ENCODE data around the gene LRMDA.

The LRMDA gene

DNA sequence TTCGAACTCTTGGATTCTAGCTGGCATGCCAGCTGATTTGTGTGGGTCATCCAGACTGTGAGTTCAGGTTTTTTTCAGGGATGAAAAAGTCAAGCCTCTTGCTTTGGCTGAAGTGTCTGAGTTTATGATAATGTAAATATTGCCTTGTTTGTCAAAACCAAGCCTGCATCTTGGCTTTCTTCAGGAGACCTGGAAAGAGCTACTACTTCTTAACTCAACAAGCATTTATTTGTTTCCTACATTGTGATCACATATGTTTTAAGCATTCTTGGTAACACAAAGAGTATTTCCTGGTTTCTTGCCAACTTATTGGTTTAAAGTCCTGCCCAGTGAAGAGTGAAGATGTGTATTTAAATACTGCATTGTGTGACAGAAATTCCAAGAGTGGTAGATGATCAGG, 407.1 kb downstream of the LRMDA start:
- H3K27ac ChIP-seq: no peak overlapping the region
- H3K4me3 ChIP-seq: no peak overlapping the region
- no peak for DNase-seq (ENCODE audit: low spot score)
- TF ChIP-seq, protein P1, sequence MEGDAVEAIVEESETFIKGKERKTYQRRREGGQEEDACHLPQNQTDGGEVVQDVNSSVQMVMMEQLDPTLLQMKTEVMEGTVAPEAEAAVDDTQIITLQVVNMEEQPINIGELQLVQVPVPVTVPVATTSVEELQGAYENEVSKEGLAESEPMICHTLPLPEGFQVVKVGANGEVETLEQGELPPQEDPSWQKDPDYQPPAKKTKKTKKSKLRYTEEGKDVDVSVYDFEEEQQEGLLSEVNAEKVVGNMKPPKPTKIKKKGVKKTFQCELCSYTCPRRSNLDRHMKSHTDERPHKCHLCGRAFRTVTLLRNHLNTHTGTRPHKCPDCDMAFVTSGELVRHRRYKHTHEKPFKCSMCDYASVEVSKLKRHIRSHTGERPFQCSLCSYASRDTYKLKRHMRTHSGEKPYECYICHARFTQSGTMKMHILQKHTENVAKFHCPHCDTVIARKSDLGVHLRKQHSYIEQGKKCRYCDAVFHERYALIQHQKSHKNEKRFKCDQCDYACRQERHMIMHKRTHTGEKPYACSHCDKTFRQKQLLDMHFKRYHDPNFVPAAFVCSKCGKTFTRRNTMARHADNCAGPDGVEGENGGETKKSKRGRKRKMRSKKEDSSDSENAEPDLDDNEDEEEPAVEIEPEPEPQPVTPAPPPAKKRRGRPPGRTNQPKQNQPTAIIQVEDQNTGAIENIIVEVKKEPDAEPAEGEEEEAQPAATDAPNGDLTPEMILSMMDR (IDR thresholded peaks at IDR 0.05): no peak

DNA sequence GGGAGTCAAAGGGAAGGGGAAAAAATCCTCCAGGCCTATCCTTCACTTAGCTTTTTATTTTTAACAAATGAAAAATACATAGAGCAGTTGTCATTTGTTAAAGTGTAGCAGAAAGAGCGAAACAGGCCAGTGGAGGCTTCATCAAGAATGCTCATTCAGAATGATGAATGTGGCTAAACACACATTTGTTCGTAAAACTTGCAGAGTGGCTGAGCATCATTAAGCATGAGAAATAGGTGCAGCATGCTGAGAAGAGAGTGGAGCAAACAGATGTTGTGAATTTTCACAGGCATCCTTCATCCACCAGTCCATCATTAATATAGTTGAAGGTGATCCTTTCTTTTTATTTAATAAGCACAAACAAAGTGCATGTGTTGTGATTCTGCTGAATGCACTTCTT, 407.6 kb downstream of the LRMDA start:
- H3K4me3 ChIP-seq: no peak overlapping the region
- TF ChIP-seq, protein P1 (IDR thresholded peaks at IDR 0.05): no peak
- DNase-seq (ENCODE audit: low spot score): no peak
- H3K27ac ChIP-seq: no peak overlapping the region

DNA sequence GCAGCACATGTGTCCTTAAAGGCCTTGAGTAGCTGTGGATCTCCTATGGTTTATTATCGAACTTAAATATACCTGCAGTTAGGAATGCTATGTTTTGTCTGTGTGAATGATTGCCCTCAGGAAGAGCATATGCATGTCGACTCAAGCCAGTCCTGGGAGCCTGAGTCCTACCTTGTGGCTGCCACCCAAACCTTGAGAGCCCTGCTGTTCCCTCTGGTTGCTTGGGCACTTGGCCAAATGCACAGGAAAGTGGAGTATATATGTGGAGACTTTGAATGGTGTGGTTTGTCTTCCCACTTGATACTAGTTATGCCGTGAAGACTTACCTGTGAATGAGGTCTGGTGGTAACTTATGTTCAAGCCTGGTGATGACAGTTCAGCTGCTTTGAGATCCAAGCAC, 409.8 kb downstream of the LRMDA start:
- H3K27ac ChIP-seq: no peak overlapping the region
- no peak overlapping the region for H3K4me3 ChIP-seq
- DNase-seq (ENCODE audit: low spot score): no peak
- TF ChIP-seq, protein P1 (IDR thresholded peaks at IDR 0.05): no peak

DNA sequence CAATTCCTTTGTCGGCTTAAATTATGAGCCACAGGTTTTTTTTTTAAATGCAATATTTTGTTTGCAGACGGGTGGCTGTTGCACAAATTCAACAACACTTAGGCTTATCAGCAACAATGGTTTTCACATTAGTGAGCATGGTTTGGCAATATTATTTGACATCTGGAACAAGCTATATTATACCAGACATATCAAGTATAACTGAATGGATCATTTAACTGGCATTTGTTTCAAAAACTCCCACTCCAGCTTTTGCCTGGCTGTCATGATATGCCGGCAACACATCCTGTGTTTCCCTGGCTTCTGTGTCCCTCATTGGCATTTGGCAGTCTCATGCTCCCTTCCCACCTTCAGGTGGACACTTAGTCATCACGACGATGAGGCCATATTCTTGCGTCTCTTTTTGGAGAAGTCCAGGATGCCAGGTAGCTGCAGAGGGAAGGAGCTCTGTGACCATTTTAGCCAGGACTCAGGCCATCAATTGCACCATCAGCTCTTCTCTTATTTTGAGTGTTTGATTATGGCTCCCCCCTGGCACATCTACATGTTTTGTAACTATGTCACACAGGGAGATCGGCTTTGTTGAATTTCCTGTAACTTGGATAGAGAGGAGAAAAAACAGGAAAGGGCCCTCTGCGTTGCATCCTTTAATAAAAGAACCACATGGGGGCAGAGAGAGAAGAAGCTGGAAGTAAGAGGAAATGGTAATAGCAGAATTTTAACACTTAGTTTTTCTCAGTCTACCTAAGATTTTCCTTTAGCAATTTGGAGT, 413.9 kb downstream of the LRMDA start:
- no peak for DNase-seq (ENCODE audit: low spot score)
- no peak overlapping the region for H3K27ac ChIP-seq
- TF ChIP-seq, protein P1 (IDR thresholded peaks at IDR 0.05): no peak
- no peak overlapping the region for H3K4me3 ChIP-seq

DNA sequence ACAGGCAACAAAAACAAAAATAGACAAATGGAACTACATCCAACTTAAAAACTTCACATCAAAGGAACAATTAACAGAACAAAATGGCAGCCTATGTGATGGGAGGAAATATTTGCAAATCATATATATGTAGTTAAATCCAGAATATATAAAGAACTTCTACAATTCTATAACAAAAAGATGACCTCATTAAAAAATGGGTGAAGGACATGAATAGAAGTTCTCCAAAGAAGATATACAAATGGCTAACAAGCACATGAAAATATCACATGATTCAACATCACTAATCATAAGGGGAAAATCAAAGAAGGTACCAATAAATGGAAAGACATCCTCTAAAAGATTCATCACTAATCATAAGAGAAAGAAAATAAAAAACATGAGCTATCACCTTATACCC, 416.1 kb downstream of the LRMDA start:
- no peak for DNase-seq (ENCODE audit: low spot score)
- no peak overlapping the region for H3K4me3 ChIP-seq
- no peak overlapping the region for H3K27ac ChIP-seq
- TF ChIP-seq, protein P1 (IDR thresholded peaks at IDR 0.05): no peak

DNA sequence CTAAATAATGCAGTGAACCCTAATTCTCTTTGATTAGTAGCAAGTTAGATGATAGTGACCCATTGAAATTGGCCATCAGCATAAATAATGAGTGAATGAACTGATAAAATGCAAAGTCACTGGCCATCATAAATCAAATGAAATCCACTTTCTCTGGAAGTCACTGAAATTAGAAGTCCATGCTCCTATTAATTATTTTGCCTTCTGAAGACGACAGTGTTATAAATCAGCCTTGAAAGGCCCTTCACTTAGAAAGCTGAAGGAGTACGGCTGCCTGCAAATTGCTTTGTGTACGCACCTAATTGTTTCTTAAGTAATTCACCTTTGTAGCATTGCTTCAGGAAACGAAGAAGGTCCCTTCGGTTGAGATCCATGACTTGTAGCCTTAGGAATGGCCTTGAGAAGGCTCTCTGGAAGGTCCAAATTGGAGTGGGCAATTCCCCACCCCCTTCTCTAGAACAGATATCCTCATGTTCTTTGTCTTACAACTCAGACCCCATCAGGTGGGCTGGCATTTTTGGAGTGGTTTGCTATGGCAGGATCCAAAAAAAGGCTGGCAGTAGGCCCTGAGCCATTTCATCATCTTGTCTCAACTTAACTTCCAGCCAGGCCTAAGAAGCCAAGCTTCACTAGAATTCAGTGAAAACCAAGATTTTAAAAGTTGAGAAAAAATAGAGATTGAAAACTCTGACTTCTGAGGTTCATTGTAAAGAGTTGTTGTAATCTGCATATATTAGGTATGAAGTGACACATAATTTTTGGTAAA, 420.3 kb downstream of the LRMDA start:
- TF ChIP-seq, protein P1 (IDR thresholded peaks at IDR 0.05): no peak
- no peak overlapping the region for H3K27ac ChIP-seq

More for the DNA sequence above, 420.3 kb downstream of the LRMDA start:
- no peak for DNase-seq (ENCODE audit: low spot score)
- no peak overlapping the region for H3K4me3 ChIP-seq

All from coronary artery (tissue), 2 donors.